Activated T-helper 1 cell treated with anti-CD3 and anti-CD28 coated beads, Interleukin-12 subunit alpha, Interleukin-12 subunit beta, Interleukin-2, Interleukin-4 antibody, amounts not matched to agents 30 ng/mL and 10 ng/mL and 1 ng/mL, durations not matched to agents 14 hours and 24 hours and 36 hours (primary cell): Measurements from ENCODE around the gene NSD1. TPM values are rescaled to one million over a fixed set of nuclear protein-coding genes. Genes with fewer than 3 reads are reported as not detected.

Experiments used
- DNase-seq: peaks from one replicate; pipeline ENCODE4 v3.0.0; 2021; ENCODE audit warnings: low spot score
- H3K27ac Mint-ChIP-seq: one replicate; pipeline ENCODE4 v1.8.0; 2021; ENCODE audit warnings: mild to moderate bottlenecking, mixed read lengths
- H3K27me3 Mint-ChIP-seq: one replicate; pipeline ENCODE4 v1.8.0; 2022; ENCODE audit warnings: mild to moderate bottlenecking, moderate library complexity, mixed read lengths; ENCODE audit not compliant: insufficient read depth
- H3K36me3 Mint-ChIP-seq: one replicate; pipeline ENCODE4 v1.8.0; 2021; ENCODE audit warnings: low read depth, mixed read lengths
- H3K4me1 Mint-ChIP-seq: one replicate; pipeline ENCODE4 v1.8.0; 2021; ENCODE audit warnings: low read depth, mixed read lengths
- H3K4me3 Mint-ChIP-seq: one replicate; pipeline ENCODE4 v1.8.0; 2021; ENCODE audit warnings: mild to moderate bottlenecking, moderate library complexity, mixed read lengths
- H3K9me3 Mint-ChIP-seq: one replicate; pipeline ENCODE4 v1.8.0; 2021; ENCODE audit warnings: mixed read lengths
- intact Hi-C: fragments of 100-400 bp; cut with micrococcal nuclease; formaldehyde crosslinking; loops from one replicate; pipeline ENCODE4 v1.15.1; 2024
- total RNA-seq: library from RNA; stranded (reverse); gene quantifications from 2 replicates; pipeline ENCODE4 v1.2.3, GENCODE V29; 2022

Gene NSD1
- total RNA-seq, 1 donor from 2014 or later: 108 TPM

GRCh38 chr5:177349362-177349647, 215.7 kb downstream of the NSD1 start:
- Mint-ChIP-seq H3K9me3 (peaks cover 2% of the 10 kb centered on the region), H3K36me3 (peaks cover 22% of the 10 kb centered on the region), H3K4me3 (peak overlapping the region; percentile 98), H3K4me1 (peaks cover 43% of the 10 kb centered on the region), H3K27me3 (no peaks in the 10 kb centered on the region), H3K27ac (peak overlapping the region; percentile 69)
- DNase-seq: no peak
- intact Hi-C loops: no loop called here

- intact Hi-C loops: loop anchor here (2.0 to 10.0 kb wide), 2 partner anchors 53 to 815 kb away; partner anchors contain the start of gene RNF44
Measured at GRCh38 chr5:177349762-177350161, 216.2 kb downstream of the NSD1 start.

More at GRCh38 chr5:177349762-177350161, 216.2 kb downstream of the NSD1 start:
- Mint-ChIP-seq H3K36me3 (peaks cover 20% of the 10 kb centered on the region), H3K4me3 (peak overlapping the region; percentile 98), H3K4me1 (peaks cover 43% of the 10 kb centered on the region), H3K27ac (peak overlapping the region; percentile 69), H3K9me3 (peaks cover 7% of the 10 kb centered on the region), H3K27me3 (no peaks in the 10 kb centered on the region)
- DNase-seq: no peak

Other genes starting within 250 kb of the NSD1 start
- gene HK3, start 234.4 kb upstream of the NSD1 start, total RNA-seq: 0.44 and 0.51 TPM in 2 replicates
- 57.0 and 70.6 TPM in 2 replicates for gene UIMC1, start 127.0 kb upstream of the NSD1 start, total RNA-seq
- 31.6 and 32.9 TPM in 2 replicates for gene ZNF346, start 111.1 kb upstream of the NSD1 start, total RNA-seq
- gene FGFR4, start 46.9 kb upstream of the NSD1 start, total RNA-seq: 1.2 and 1.4 TPM in 2 replicates
- gene RAB24, start 169.9 kb downstream of the NSD1 start, total RNA-seq: 19.7 and 22.4 TPM in 2 replicates
- gene PRELID1, start 170.0 kb downstream of the NSD1 start, total RNA-seq: 239 and 250 TPM in 2 replicates
- 9.6 and 11.8 TPM in 2 replicates for gene MXD3, start 178.1 kb downstream of the NSD1 start, total RNA-seq
- 108 and 118 TPM in 2 replicates for gene LMAN2, start 217.9 kb downstream of the NSD1 start, total RNA-seq
- gene RGS14, start 224.2 kb downstream of the NSD1 start, total RNA-seq: 37.8 and 41.3 TPM in 2 replicates